Stimulated activated CD8-positive, alpha-beta memory T cell treated with anti-CD3 and anti-CD28 coated beads, Interleukin-2, amount 100 ng/mL, for 48 hours (primary cell): Measurements from ENCODE around the gene FMO1.
"Not testable (repeated sequence)": the region's sequence is repeated elsewhere in the genome, so short reads cannot be mapped to it uniquely, and the experiment has no call there.

Experiments
- DNase-seq, 2 donors: peaks; one replicate each; pipeline ENCODE4 v3.0.0-alpha.2; 2020; ENCODE audit warnings: low read depth in 2 of 2

FMO1 gene

DNA sequence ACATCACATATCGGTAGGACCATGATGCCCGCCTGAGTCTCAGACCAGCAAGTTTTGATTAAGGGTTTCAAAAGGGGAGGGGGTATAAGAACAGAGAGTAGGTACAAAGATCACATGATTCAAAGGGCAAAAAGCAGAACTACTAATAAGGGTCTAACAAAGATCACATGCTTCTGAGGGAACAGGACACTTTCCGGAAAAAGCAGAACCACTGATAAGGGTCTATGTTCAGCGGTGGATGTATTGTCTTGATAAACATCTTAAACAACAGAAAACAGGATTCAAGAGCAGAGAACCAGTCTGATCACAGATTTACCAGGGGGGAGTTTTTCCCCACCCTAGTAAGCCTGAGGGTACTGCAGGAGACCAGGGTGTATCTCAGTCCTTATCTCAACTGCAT is 12.1 kb upstream of the FMO1 start:
- DNase-seq = not testable (repeated sequence)

DNA sequence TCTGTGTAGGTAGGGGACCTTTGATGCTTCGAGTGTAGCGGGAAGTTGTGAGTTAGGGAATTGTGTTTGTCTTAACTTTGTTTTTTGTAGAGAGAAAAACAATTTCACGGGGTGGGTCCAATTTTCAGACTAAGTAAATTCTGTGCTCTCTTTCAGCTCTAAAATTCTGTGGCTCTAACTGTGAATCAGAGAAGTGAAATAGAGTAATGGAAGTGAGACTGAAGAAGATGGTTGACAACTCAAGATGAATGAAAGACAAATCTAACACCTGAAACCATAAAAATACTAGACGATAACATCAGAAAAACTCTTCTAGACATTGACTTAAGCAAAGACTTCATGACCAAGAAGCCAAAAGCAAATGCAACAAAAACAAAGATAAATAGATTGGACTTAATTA is 4.4 kb upstream of the FMO1 start:
- DNase-seq = no peak

DNA sequence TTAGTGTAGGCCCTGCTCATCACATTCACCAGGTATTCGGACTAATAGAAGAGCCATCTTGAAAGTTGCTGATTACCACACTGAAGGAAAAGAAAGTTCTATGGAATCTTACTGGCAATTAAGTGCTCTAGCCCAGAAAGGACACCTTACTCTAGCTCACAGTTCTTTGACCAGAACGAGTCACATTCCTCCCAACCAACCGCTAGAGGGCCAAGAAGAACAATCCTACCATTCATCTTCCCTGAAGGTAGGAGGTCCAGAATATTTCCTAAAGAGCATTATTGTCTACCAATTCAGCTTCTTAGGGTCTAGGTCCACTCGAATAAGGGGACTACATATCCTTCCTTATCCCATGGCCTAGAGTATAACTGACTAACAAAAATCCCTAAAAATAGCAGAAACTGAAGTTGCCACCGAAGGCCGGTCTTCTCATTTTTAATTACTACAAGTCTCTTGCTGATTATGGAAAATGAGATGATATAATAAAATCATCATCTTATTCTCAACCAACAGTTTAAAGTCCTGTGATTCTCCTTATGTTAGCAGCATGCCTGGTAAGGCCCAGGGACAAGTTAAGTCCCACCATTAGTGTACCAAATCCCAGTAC is 2.7 kb upstream of the FMO1 start:
- DNase-seq = no peak

DNA sequence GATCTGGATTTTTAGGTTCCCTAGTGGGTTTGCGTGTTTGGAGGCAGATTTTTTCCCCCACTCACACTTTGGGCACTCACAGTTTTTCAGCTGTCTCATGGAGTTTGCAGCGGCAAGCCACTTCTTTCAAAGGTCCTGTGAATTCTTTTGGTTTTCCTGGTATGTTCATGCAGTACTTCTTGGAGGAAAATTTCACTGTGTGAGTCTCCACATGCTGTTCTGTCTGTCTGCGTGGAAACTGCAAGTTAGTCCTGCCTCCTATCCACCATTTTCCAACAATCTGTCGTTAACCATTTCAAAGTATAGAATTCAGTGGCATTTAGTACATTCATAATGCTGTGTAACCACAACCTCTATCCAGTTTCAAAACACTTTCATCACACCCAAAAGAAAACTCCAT is 793 bp upstream of the FMO1 start:
- no peak for DNase-seq

DNA sequence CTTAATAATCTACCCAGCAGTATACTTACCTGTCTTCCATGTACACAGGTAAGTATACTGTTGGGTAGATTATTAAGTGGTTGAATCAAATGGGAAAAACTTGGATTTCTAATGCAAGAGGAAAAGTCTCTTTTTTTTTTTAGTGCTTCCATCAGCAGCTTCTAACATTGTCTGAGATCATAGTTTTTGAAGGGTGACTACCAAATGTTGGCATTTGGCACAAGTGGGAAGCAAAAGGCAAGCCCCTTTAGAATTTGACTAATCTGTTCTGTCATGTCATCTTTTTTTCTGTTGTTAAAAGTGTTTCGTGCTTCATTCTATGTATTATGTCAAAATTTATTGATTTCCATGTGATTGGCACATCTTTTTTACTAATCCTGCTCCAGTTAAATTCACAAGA is 547 bp downstream of the FMO1 start:
- DNase-seq = no peak

DNA sequence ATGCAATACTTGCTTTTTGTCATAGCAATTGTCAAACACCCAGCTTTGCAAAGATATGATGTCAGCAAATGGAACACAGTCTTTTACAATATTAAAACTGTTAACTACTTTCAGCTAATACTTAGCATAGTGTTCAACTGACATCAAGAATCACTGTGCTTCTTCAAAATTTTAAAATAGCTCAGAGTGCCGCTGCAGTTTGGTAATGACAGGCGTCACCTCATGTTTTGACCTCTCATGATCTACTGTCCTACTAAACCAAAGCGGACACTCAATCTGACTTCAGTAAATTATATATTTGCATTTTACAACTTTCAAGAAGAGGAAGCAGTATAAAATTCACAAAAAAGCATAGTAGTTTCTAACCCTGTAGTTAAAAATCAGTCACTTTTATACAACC is 2.0 kb downstream of the FMO1 start:
- no peak for DNase-seq

DNA sequence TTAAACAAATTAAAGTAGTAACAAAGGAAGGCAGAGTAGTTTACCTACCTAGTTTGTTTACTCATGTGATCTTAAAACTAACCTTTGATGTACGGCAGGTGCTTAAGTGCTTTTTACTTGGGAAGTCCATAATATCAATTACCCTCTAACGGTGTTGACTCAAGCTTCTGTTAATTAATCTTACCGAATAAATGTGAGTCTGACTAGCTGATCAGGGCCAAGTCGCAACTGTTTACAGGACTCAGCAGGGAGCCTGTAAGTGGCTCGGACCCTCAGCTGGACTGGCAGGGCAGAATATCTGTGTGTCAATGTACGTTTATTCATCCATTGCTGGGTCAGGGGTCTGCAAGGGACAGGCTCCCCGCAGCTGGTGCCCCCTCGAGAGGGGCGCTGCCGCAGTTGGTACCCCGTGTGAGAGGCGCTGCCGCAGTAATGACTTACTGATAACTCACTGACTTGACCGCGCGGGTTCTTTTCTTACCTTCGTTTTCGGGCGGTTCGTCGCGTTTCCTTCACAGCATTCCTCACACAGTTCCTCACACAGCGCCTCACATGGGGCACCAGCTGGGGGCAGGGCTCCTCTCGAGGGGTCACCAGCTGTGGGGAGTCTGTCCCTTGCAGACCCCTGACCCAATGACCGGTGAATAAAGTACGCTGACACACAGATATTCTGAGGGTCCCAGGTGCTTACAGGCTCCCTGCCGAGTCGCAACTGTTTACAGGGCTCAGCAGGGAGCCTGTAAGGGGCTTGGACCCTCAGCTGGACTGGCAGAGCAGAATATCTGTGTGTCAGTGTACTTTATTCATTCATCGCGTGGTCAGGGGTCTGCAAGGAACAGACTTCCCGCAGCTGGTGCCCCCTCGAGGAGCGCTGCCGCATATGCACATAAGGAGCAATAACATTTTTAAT is 3.0 kb downstream of the FMO1 start:
- peak in 1 of 2 donors; percentile 14 for DNase-seq

DNA sequence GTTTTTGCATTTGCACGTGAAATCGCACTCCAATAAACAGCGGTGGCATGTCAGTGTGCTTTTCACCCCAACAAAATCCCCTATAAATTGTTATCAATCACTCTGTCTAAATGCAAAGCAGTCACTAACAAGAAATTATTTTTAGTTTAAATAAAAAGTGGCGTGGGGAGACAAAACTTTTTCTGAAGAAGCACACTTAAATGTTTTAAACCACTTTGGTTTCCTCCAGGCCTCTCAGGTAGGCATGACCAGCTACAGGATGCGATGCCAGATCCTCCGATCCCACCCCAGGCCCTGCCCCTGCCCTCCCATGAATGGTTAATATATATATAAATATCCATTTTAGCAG is 3.6 kb downstream of the FMO1 start:
- no peak for DNase-seq

DNA sequence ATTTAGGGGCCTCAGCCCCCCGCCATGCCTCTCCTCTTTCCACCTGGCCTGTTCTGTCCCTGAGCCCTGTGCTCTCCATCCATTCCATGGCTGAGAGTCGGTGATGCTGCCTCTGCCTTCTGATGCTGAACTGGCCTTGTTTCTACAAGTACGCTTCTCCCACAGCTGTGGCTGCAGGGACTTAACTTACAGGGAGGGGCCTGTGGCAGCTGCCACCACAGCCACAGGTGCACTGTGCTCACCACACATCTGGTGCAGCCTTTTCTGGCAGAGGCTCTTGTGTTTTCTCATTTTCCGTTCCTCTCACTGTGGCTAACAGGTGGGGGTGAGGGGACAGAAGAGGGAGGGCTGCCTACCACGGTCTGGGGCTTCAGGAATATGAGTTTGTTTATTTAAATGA is 4.2 kb downstream of the FMO1 start:
- DNase-seq = no peak

DNA sequence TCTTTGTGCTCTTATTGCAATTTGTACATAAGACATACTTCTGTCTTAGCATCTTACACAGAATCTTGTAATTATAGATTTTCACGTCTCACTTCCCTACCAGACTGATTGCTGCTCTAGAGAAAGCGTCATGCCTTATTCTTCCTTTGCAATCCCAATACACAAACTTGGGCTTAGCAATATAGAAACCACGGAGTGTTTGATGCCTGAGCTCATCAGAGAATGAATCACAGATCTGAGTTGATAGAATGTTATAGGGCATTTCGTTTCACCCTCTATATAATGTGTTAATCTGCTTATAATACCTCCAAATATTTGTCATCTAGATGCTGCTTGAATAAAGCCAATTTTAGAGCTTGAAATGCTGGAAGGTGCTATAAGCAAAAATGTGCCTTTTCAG is 6.6 kb downstream of the FMO1 start:
- no peak for DNase-seq

DNA sequence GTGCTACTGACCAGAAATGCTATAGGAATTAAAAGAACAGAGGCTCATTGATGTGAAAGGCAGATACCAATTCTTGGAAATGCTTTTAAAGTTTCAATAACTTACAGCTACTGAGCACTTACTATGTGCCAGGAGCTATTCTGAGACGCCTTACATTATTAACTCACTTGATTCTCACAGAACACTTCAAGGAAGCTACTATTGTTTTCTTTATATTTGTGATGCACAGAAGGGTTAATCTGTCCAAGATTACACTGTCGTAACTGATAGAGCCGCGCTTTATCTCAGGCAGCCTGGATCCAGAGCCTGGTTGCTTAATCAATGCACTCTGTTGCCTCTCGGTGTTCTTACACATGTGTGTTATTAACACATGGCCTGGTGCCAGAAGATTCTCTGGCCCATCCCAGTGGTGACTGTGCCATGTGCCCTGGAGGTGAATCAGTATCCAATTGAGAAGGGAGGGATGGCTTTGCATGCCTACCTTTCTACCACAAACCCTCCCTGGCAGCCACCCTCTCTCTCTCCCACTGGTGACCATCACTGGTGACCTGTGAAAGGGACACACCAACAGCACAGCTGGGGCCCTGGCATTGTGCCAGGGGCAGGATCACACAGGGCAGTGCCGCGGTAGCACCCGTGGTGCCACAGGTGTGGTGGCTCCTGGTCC is 8.8 kb downstream of the FMO1 start:
- no peak for DNase-seq

DNA sequence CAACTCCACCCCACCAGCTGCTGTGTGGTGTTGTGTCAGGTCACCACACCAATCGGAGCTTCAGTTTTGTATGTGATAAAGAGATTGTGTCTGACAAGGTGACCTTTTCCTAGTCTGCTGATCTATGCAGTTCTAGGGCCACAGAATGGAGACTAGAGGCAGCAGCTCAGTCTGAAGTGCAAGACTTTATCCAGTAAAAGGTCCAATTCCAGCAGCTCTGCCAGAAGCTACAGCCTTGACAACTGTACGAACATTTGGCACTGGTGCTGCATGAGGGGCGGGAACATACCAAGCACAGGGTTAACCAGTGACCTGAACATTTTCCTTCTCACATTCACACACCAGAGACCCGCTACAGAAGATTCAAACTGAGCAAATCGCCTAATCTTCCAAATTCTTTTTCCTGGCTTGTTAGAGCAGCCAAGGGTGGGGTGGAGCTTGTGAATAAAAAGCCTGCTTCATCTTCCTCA is 9.3 kb downstream of the FMO1 start:
- no peak for DNase-seq

DNA sequence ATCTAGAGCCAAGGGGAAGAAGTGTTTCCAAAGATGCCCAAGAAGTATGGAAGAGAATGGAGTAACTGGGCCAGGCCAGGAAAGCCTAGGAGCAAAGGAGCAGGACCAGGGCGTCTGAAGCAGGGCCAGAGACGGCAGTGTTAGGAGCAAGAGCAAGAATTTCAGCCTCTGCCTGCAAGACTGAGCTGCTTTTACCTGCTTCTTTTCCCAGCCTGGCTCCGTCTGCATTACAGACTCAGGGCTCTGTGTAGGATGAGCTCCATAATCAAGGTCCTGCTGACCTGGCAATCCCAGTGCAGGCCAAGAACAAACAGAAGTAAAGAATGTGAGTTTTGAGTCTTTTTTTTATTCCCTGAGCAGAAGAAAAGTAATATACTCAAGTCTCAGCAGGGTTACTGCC is 10.1 kb downstream of the FMO1 start:
- DNase-seq = no peak

DNA sequence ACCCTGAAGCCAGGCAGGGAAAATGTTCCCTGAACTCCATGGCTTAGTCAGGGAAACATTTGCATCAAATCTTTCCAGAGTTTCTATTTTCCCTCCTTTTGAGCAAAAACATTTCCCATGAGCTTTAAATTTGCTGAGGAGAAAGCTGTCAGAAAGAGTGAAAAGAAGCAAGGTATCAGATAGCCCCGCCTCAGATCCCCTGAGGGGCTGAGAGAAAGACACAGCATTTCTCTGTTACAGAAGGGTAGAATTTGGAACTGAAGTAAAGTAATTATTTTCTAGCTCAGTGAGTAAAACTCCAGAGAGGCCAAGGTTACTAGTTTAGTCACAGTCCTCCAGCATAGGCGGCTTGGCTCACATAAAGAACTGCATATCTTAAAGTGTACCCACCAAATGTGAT is 10.6 kb downstream of the FMO1 start:
- no peak for DNase-seq

DNA sequence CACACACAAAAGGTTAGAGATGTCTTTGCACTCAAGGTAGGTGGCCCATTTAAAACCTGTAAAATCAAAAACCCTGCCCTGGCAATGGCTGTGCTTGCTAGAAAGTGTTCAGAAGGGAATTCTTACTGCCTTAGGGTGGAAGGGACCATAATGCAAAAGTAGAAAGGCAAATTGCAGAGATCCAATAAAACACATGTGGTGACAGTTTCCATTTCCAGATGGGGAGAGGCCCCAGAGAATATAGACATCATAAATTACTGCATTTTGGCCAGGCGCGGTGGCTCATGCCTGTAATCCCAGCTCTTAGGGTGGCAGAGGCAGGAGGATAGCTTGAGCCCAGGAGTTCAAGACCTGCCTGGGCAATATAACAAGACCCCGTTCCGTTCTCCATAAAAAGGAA is 13.0 kb downstream of the FMO1 start:
- DNase-seq = no peak

DNA sequence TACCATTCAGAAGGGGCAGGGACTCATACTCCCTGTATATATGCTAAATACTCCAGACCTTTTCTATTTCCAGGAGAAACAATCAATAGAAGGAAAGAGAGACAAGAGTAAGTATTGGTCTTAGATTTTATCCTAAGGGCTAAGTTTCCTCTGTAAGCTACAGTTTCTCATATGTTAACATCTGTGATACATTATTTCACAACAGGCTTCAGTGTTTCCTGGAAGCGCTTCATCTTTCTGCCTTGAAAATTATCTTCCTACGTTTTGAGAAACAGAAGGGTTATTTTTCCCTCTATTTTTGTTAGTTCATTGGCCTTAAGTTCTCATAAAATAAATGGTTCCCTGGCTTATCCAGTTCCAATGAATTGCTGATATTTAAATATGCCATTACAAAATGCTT is 15.6 kb downstream of the FMO1 start:
- no peak for DNase-seq

DNA sequence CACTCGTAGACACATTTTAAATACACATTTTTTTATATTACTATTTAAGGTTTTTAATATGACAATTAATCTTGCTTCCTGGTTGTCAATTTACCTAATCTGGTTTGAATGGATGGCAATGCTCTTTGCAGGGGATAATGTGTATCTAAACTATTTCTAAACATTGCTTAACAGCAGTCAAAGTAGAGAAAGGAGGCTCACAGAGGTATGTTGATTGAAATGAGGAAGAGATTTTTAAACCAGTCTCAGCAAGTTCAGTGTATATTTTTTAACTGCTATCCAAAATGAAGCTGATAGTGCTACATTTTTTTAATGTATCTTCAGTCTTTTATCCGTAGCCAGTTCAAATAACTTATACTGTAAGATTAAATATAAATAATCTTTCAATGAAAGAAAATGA is 17.4 kb downstream of the FMO1 start:
- DNase-seq = no peak

DNA sequence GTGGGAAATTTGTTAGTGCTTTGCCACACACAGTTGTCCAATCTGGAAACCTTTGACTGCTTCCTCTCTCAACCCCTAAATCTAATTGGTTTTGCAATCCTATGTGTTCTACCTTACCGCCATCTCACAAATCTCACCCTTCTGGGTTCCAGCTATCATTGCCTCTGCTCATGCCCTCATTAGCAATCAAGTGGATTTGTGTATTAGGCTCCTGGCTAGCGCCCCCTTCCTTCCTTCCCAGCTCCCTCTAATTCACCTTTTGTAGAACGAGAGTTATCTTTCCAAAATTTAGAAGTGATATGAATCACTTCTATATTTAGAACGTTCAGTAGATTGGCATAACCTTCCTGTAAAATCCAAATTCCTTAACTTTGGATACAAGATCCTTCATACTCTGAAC is 18.6 kb downstream of the FMO1 start:
- DNase-seq = no peak

DNA sequence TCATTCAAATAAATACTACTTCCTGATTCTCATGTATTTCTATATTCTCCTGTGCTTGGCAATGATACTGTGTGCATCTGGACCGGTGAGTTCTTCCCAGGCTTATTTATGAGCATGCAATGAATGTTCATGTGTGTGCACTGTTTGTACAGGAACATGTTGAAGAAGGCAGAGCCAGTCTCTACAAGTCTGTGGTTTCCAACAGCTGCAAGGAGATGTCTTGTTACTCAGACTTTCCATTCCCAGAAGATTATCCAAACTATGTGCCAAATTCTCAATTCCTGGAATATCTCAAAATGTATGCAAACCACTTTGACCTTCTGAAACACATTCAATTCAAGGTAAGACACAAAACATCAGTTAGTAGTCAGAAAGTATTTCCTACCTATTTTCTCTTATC is 19.1 kb downstream of the FMO1 start:
- DNase-seq = no peak

DNA sequence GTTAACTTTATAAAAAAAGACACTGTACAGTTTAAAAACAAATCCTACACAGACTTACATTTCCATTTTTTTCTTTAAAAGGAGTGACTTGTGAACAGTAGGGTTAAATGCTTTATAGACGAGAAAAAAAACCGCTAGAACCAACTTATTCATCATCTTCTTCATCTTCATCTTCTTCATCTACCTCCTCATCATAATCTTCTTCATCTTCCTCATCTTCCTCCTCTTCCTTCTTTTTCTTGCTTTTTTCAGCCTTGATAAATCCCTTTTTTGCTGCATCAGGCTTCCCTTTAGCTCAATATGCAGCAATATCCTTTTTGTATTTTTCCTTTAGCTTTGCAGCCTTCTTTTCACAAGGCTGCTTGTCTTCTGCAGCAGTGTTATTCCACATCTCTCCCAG is 22.5 kb downstream of the FMO1 start:
- DNase-seq = no peak

DNA sequence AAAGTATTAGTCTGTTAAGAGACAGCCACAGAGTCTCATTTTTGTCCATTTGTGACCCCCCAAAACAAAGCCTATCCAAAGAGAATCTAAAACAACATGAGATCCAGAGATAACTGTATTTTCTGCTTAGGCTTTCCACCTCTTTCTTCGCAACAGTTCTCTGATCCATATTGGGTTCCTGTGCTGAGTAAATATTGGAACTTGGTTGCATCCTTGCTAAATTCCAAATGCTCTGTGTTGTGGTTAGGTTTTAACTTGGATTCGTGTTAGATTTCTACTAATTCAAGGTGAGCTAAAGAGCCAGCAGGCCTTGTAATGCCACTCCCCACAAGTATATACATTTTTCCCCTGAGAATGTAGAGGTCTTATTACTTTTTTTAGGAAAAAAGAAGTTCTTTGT is 29.2 kb downstream of the FMO1 start:
- no peak for DNase-seq

DNA sequence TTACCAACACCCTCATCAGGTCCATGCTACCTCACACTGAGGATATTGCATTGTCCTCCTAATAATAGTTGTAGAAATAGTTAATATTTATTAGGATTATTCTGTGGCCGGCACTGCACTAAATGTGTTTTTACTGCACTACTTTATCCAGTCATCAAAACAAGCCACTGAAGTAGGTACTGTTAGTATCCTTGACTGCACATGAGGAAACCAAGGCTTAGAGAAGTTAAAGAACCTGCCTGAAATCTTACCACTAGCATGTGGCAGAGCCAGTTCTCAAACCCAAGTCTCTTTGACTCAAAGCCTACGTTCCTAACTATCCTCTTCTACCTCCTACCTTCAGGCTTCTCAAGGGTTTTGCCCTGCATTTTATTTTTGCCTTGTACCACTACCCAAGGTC is 30.9 kb downstream of the FMO1 start:
- DNase-seq = no peak

DNA sequence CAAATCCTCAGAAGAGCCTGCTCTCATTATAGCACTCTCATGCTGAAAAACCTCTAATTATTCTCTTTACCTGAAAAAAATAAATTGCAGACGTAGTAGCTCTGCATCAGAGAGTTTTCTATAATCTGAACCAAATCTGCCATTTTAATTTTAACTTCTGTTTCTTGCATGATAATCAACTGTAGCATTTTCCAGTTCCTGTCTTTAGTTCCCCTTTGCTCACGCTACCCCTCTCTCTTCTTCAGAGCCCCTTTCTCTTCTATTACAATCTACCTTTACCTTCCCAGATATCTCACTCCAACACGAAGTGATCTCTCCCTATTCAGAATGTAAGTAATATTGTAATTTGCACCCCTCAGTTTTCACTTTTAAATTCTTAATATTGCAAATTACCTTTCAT is 31.4 kb downstream of the FMO1 start:
- DNase-seq = no peak
